Inflammatory macrophage (primary cell): ENCODE measurements around the gene RABL3.
A peak's percentile ranks its signal among the peaks of the same experiment; 100 is the strongest.
"Not testable (repeated sequence)": the region's sequence is repeated elsewhere in the genome, so short reads cannot be mapped to it uniquely, and the experiment has no call there.

Source experiments
- DNase-seq, 2 donors: peaks; one replicate each; pipeline ENCODE4 v3.0.0-alpha.2; 2020 to 2022

Gene RABL3

GRCh38 chr3:120743556-120744195 is 1.4 kb upstream of the RABL3 start:
- DNase-seq, result no peak

GRCh38 chr3:120742849-120743365 is 591 bp upstream of the RABL3 start:
- DNase-seq, result peak in 1 of 2 donors; percentile 48

GRCh38 chr3:120741837-120742197 is 499 bp downstream of the RABL3 start:
- DNase-seq, result peak in 1 of 2 donors; percentile 40

- no peak for DNase-seq
These were observed 996 bp downstream of the RABL3 start for GRCh38 chr3:120741320-120741719.

GRCh38 chr3:120738006-120738405 is 4.3 kb downstream of the RABL3 start:
- not testable (repeated sequence) for DNase-seq

- no peak for DNase-seq
These were observed 11.5 kb downstream of the RABL3 start for GRCh38 chr3:120730576-120731542.

GRCh38 chr3:120726791-120727190 is 15.5 kb downstream of the RABL3 start:
- DNase-seq, result no peak

- DNase-seq, result not testable (repeated sequence)
These were observed 23.0 kb downstream of the RABL3 start for GRCh38 chr3:120719167-120719834.

- DNase-seq, result no peak
These were observed 29.1 kb downstream of the RABL3 start for GRCh38 chr3:120713262-120713661.

- DNase-seq, result no peak
These were observed 31.9 kb downstream of the RABL3 start for GRCh38 chr3:120710369-120710768.

- DNase-seq, result no peak
These were observed 33.9 kb downstream of the RABL3 start for GRCh38 chr3:120708408-120708807.

- no peak for DNase-seq
These were observed 35.4 kb downstream of the RABL3 start for GRCh38 chr3:120706950-120707349.

GRCh38 chr3:120705884-120706582 is 36.3 kb downstream of the RABL3 start:
- peak; percentile 15 to 16 for DNase-seq

GRCh38 chr3:120699333-120699732 is 43.0 kb downstream of the RABL3 start:
- DNase-seq, result no peak

- DNase-seq, result no peak
These were observed 48.7 kb downstream of the RABL3 start for GRCh38 chr3:120693439-120694171.

GRCh38 chr3:120689395-120689794 is 52.9 kb downstream of the RABL3 start:
- DNase-seq, result no peak

- DNase-seq, result peak; percentile 69 to 82
These were observed 54.2 kb downstream of the RABL3 start for GRCh38 chr3:120688121-120688520.

- DNase-seq, result no peak
These were observed 56.9 kb downstream of the RABL3 start for GRCh38 chr3:120685411-120685810.

- no peak for DNase-seq
These were observed 57.4 kb downstream of the RABL3 start for GRCh38 chr3:120684896-120685295.

- DNase-seq, result no peak
These were observed 58.5 kb downstream of the RABL3 start for GRCh38 chr3:120683671-120684301.

- no peak for DNase-seq
These were observed 59.1 kb downstream of the RABL3 start for GRCh38 chr3:120683213-120683612.
